Hepatocyte (in vitro differentiated cells): Measurements from ENCODE around the gene SRRT.

Experiments
- CTCF ChIP-seq: fragments of 200-600 bp; sonication (generic); IDR thresholded peaks from 2 replicates; pipeline ENCODE4 v1.5.1; 2016; ENCODE audit warnings: antibody characterized with exemption, mild to moderate bottlenecking; ENCODE audit not compliant: poor library complexity
- EZH2phosphoT487 ChIP-seq: fragments of 200-600 bp; sonication (generic); IDR thresholded peaks from one replicate; pipeline ENCODE4 v1.6.1; 2018; ENCODE audit warnings: antibody characterized with exemption, mild to moderate bottlenecking, low read depth, moderate library complexity; ENCODE audit not compliant: unreplicated experiment, severe bottlenecking

DNA sequence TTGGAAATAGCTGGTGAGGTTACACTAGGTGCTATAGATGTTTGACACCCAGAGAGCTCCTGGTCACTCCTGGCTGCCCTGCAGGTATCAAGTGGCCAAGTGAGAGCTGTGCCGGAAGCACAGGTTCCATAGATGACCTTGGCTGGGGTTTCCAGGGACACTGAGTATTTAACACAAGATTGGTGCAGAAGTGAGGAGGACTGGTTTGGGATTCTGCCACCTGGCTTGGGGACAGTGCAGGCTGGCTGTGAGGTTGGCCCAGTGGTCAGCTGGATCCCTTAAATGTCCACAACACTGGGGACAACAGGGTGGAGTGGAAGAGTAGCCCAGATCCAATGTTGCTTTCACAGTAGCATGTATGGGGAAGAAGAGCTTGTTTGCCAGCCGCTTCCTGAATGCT is 26.1 kb downstream of the SRRT start:
- TF ChIP-seq CTCF (no peak), EZH2phosphoT487 (no peak)
